DOHH2 (cell line): ENCODE measurements around the gene RNGTT.

Experiments
- CTCF ChIP-seq: fragments of 200-600 bp; sonication (generic); IDR thresholded peaks from one replicate; pipeline ENCODE4 v1.5.1; 2014; ENCODE audit warnings: antibody characterized with exemption, mild to moderate bottlenecking, low read depth, low read length; ENCODE audit not compliant: poor library complexity, severe bottlenecking
- EZH2phosphoT487 ChIP-seq: fragments of 200-600 bp; sonication (generic); IDR thresholded peaks from 2 replicates; pipeline ENCODE4 v1.6.1; 2017; ENCODE audit warnings: borderline replicate concordance, mild to moderate bottlenecking, antibody characterized with exemption, low read length, moderate library complexity, mixed read lengths

- TF ChIP-seq CTCF (no peak), EZH2phosphoT487 (no peak)
Measured at GRCh38 chr6:88741071-88741470, 222.3 kb downstream of the RNGTT start.
